ENCODE results near the gene COL1A2.
A peak's percentile ranks its signal among the peaks of the same experiment; 100 is the strongest.

COL1A2 gene

GRCh38 chr7:94384315-94384714, 10.4 kb upstream of the COL1A2 start:
- DNase-seq, result no peak

GRCh38 chr7:94386416-94386815, 8.3 kb upstream of the COL1A2 start:
- DNase-seq, result no peak

GRCh38 chr7:94388540-94388939, 6.2 kb upstream of the COL1A2 start:
- DNase-seq, result no peak

- DNase-seq, result no peak
Observed at GRCh38 chr7:94389381-94389780, 5.3 kb upstream of the COL1A2 start.

- DNase-seq, result no peak
Observed at GRCh38 chr7:94391726-94392392, 2.8 kb upstream of the COL1A2 start.

GRCh38 chr7:94392393-94392786, 2.3 kb upstream of the COL1A2 start:
- no peak for DNase-seq

- DNase-seq, result peak in 1 of 2 experiments; percentile 13
Observed at GRCh38 chr7:94393246-94394108, 1.2 kb upstream of the COL1A2 start.

GRCh38 chr7:94394109-94394436, 622 bp upstream of the COL1A2 start:
- DNase-seq, result no peak

GRCh38 chr7:94395141-94396036, 694 bp downstream of the COL1A2 start:
- peak; percentile 22 to 30 for DNase-seq

- DNase-seq, result no peak
Observed at GRCh38 chr7:94396037-94396431, 1.3 kb downstream of the COL1A2 start.

- no peak for DNase-seq
Observed at GRCh38 chr7:94396596-94396995, 1.9 kb downstream of the COL1A2 start.

GRCh38 chr7:94397722-94398121, 3.0 kb downstream of the COL1A2 start:
- DNase-seq, result no peak

GRCh38 chr7:94398841-94399240, 4.1 kb downstream of the COL1A2 start:
- DNase-seq, result no peak

- no peak for DNase-seq
Observed at GRCh38 chr7:94400022-94400421, 5.3 kb downstream of the COL1A2 start.

GRCh38 chr7:94400643-94401427, 6.1 kb downstream of the COL1A2 start:
- no peak for DNase-seq

GRCh38 chr7:94401428-94401814, 6.7 kb downstream of the COL1A2 start:
- no peak for DNase-seq

GRCh38 chr7:94403546-94403945, 8.9 kb downstream of the COL1A2 start:
- DNase-seq, result no peak

GRCh38 chr7:94405506-94405905, 10.8 kb downstream of the COL1A2 start:
- no peak for DNase-seq

- no peak for DNase-seq
Observed at GRCh38 chr7:94406696-94407095, 12.0 kb downstream of the COL1A2 start.

- no peak for DNase-seq
Observed at GRCh38 chr7:94409200-94409948, 14.7 kb downstream of the COL1A2 start.

GRCh38 chr7:94410413-94411187, 15.9 kb downstream of the COL1A2 start:
- no peak for DNase-seq
